HEK293 (cell line): ENCODE results near the gene NUCKS1.

Experiments
- CTCF ChIP-seq: fragments of 450-650 bp; formaldehyde crosslinking; IDR thresholded peaks from 2 replicates; pipeline ENCODE4 v1.5.1; 2016; ENCODE audit warnings: missing biosample characterization, missing genetic modification characterization
- KLF7 ChIP-seq: fragments of 450-650 bp; formaldehyde crosslinking; IDR thresholded peaks from 2 replicates; pipeline ENCODE4 v1.5.1; 2016; ENCODE audit warnings: missing biosample characterization, missing genetic modification characterization, borderline replicate concordance
- PRDM1 ChIP-seq: fragments of 450-650 bp; formaldehyde crosslinking; IDR thresholded peaks from 2 replicates; pipeline ENCODE4; 2016; ENCODE audit warnings: missing biosample characterization, missing genetic modification characterization
- SCRT2 ChIP-seq: fragments of 450-650 bp; formaldehyde crosslinking; IDR thresholded peaks from 2 replicates; pipeline ENCODE4 v1.5.1; 2016; ENCODE audit warnings: missing biosample characterization, missing genetic modification characterization
- ZNF274 ChIP-seq, 2 experiments: fragments of 200-500 bp in 1 of 2; fragments of 450-650 bp in 1 of 2; sonication (Bioruptor generic) in 1 of 2; formaldehyde crosslinking in 1 of 2; IDR thresholded peaks; 2 replicates each; pipeline versions ENCODE4 v1.5.1 to v1.6.1; 2014 to 2016; ENCODE audit warnings: borderline replicate concordance in 1 of 2, inconsistent platforms in 1 of 2, low read length in 1 of 2, missing biosample characterization in 1 of 2, missing genetic modification characterization in 1 of 2
- ZNF529 ChIP-seq: fragments of 450-650 bp; formaldehyde crosslinking; IDR thresholded peaks from 2 replicates; pipeline ENCODE4 v1.5.1; 2017; ENCODE audit warnings: missing genetic modification characterization, missing biosample characterization; ENCODE audit not compliant: insufficient replicate concordance
- ZNF639 ChIP-seq: fragments of 450-650 bp; formaldehyde crosslinking; IDR thresholded peaks from 2 replicates; pipeline ENCODE4 v1.5.1; 2016; ENCODE audit warnings: missing biosample characterization, missing genetic modification characterization

- TF ChIP-seq ZNF639 (tag by site-specific recombination) (no peak), ZNF274 (IDR thresholded peaks at IDR 0.05; ENCODE audit: low read length) (no peak), ZNF274 (tag by site-specific recombination; IDR thresholded peaks at IDR 0.05; ENCODE audit: borderline replicate concordance) (no peak), ZNF529 (no peak), CTCF (no peak), KLF7 (no peak), SCRT2 (tag by site-specific recombination) (no peak), PRDM1 (tag by site-specific recombination) (no peak)
Observed at GRCh38 chr1:205670150-205670446, 79.9 kb downstream of the NUCKS1 start.
